CMK (cell line): Measurements from ENCODE around the gene KTN1.

Experiments used
- DNase-seq: peaks from one replicate; pipeline ENCODE4 v3.0.0-alpha.2; 2010; ENCODE audit warnings: low read depth

KTN1 gene

GRCh38 chr14:55579724-55580469, at the start of gene KTN1:
Gene KTN1, plus strand, starts transcription at chr14:55580207. Its CDS starts 31,842 bp downstream, at chr14:55612049.
- DNase-seq = no peak

GRCh38 chr14:55530464-55530863, 49.5 kb upstream of the KTN1 start:
- DNase-seq = no peak

GRCh38 chr14:55532645-55533344, 47.2 kb upstream of the KTN1 start:
- DNase-seq = no peak

GRCh38 chr14:55533960-55534359, 46.0 kb upstream of the KTN1 start:
- DNase-seq = no peak

GRCh38 chr14:55535516-55536203, 44.3 kb upstream of the KTN1 start:
- no peak for DNase-seq

- DNase-seq = no peak
Measured at GRCh38 chr14:55536204-55536708, 43.8 kb upstream of the KTN1 start.

- DNase-seq = no peak
Measured at GRCh38 chr14:55537782-55538181, 42.2 kb upstream of the KTN1 start.

- no peak for DNase-seq
Measured at GRCh38 chr14:55539975-55540374, 40.0 kb upstream of the KTN1 start.

GRCh38 chr14:55540847-55541773, 38.9 kb upstream of the KTN1 start:
- DNase-seq = no peak

GRCh38 chr14:55545779-55546178, 34.2 kb upstream of the KTN1 start:
- DNase-seq = no peak

- DNase-seq = no peak
Measured at GRCh38 chr14:55546212-55546874, 33.7 kb upstream of the KTN1 start.

GRCh38 chr14:55547650-55548315, 32.2 kb upstream of the KTN1 start:
- no peak for DNase-seq

GRCh38 chr14:55553791-55554190, 26.2 kb upstream of the KTN1 start:
- no peak for DNase-seq

GRCh38 chr14:55556929-55557623, 22.9 kb upstream of the KTN1 start:
- no peak for DNase-seq

- DNase-seq = no peak
Measured at GRCh38 chr14:55562135-55562534, 17.9 kb upstream of the KTN1 start.

- no peak for DNase-seq
Measured at GRCh38 chr14:55568618-55569017, 11.4 kb upstream of the KTN1 start.

- no peak for DNase-seq
Measured at GRCh38 chr14:55571125-55571889, 8.7 kb upstream of the KTN1 start.

GRCh38 chr14:55572578-55572977, 7.4 kb upstream of the KTN1 start:
- no peak for DNase-seq

GRCh38 chr14:55574988-55575387, 5.0 kb upstream of the KTN1 start:
- no peak for DNase-seq
